ENCODE results near the gene SIK3. TPM values are rescaled to one million over a fixed set of nuclear protein-coding genes. Genes with fewer than 3 reads are reported as not detected.

Gene SIK3
- total and polyA plus RNA-seq, 2 experiments from 2014 or later = 29.1 to 58.5 TPM

DNA sequence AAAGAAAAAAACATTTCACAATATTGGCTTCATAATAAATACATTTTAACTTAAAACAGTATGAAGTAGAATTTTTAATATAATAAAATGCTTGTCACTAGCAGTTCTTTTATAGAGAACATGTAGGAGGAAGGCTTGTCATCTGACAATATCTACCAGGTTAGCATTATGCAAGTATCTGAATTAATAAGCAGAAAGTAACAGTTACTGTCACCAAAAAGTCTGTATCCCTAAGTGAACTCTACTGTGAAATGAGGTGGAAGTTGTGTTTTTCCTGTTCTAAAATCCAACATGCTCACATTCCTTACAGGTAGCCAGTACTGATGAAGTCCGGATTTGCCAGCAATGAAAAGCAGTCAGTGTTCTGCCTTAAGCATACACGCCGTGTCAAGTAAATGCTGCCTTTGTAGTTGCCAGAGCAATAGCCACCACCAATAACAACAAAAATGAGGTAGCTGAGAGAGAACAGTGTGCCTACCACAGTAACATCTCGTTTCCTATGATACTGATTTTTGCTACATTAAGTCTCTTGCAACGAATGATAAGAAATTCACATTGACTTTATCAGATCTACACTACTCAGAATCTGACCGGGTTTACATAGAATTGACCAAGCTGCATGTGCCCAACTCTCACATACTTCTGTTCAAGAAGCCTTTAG is 95.5 kb downstream of the SIK3 start:
- Histone ChIP-seq H3K27ac (peak overlapping the region; percentile 15), H3K27me3 (no peaks in the 10 kb centered on the region), H3K4me3 (no peak overlapping the region), H3K4me1 (ENCODE audit: low read depth) (peaks cover 8% of the 10 kb centered on the region), H3K9me3 (ENCODE audit: low read depth) (no peaks in the 10 kb centered on the region), H3K36me3 (no peaks in the 10 kb centered on the region)
- TF ChIP-seq, protein P1, sequence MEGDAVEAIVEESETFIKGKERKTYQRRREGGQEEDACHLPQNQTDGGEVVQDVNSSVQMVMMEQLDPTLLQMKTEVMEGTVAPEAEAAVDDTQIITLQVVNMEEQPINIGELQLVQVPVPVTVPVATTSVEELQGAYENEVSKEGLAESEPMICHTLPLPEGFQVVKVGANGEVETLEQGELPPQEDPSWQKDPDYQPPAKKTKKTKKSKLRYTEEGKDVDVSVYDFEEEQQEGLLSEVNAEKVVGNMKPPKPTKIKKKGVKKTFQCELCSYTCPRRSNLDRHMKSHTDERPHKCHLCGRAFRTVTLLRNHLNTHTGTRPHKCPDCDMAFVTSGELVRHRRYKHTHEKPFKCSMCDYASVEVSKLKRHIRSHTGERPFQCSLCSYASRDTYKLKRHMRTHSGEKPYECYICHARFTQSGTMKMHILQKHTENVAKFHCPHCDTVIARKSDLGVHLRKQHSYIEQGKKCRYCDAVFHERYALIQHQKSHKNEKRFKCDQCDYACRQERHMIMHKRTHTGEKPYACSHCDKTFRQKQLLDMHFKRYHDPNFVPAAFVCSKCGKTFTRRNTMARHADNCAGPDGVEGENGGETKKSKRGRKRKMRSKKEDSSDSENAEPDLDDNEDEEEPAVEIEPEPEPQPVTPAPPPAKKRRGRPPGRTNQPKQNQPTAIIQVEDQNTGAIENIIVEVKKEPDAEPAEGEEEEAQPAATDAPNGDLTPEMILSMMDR (IDR thresholded peaks at IDR 0.05; ENCODE audit: low read depth, low read length) = no peak
- DNase-seq (ENCODE audit: low read depth in 1 of 2, low spot score in 1 of 2) = no peak

GRCh38 chr11:117000014-117000737 is 98.1 kb downstream of the SIK3 start:
- H3K27ac ChIP-seq = no peak overlapping the region

GRCh38 chr11:116997071-116997470 is 101.2 kb downstream of the SIK3 start:
- Histone ChIP-seq H3K27me3 (no peaks in the 10 kb centered on the region), H3K4me1 (ENCODE audit: low read depth) (peaks cover 14% of the 10 kb centered on the region), H3K36me3 (no peaks in the 10 kb centered on the region), H3K9me3 (ENCODE audit: low read depth) (no peaks in the 10 kb centered on the region), H3K27ac (no peak overlapping the region), H3K4me3 (no peak overlapping the region)
- DNase-seq (ENCODE audit: low read depth in 1 of 2, low spot score in 1 of 2) = no peak
- TF ChIP-seq, protein P1 (IDR thresholded peaks at IDR 0.05; ENCODE audit: low read depth, low read length) = no peak

More at GRCh38 chr11:117000014-117000737, 98.1 kb downstream of the SIK3 start:
- no peak for DNase-seq (ENCODE audit: low read depth in 1 of 2, low spot score in 1 of 2)
- TF ChIP-seq, protein P1 (IDR thresholded peaks at IDR 0.05; ENCODE audit: low read depth, low read length) = no peak
- H3K4me1 ChIP-seq (ENCODE audit: low read depth) = peaks cover 8% of the 10 kb centered on the region
- no peaks in the 10 kb centered on the region for H3K36me3 ChIP-seq
- H3K27me3 ChIP-seq = no peaks in the 10 kb centered on the region
- H3K9me3 ChIP-seq (ENCODE audit: low read depth) = no peaks in the 10 kb centered on the region
- H3K4me3 ChIP-seq = no peak overlapping the region

- Histone ChIP-seq H3K4me3 (no peak overlapping the region), H3K36me3 (no peaks in the 10 kb centered on the region), H3K27ac (peak overlapping the region; percentile 73), H3K9me3 (ENCODE audit: low read depth) (no peaks in the 10 kb centered on the region), H3K4me1 (ENCODE audit: low read depth) (peaks cover 20% of the 10 kb centered on the region), H3K27me3 (no peaks in the 10 kb centered on the region)
- TF ChIP-seq, protein P1 (IDR thresholded peaks at IDR 0.05; ENCODE audit: low read depth, low read length) = no peak
- DNase-seq (ENCODE audit: low read depth in 1 of 2, low spot score in 1 of 2) = no peak
These were observed 104.0 kb downstream of the SIK3 start for GRCh38 chr11:116994195-116994594.

DNA sequence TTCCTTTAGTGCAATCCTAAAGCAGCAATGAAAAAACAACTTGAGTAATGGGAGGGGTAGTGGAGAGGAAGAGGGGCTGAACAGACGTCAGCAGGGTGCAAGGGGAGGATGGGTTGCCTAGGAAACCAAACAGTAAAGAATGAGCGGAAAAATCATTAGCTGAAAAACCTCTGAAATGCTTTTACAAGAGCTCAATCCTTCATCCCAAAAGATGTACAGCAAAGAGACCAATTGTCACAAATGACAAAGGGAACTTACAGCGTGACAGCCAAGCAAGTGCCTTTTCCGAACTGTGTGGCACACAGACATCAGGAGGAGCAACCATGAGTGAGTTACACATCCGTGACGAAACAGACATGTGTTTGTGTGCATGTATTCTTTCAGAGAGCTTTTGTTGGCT is 104.6 kb downstream of the SIK3 start:
- H3K27ac ChIP-seq = peak overlapping the region; percentile 73
- peaks cover 20% of the 10 kb centered on the region for H3K4me1 ChIP-seq (ENCODE audit: low read depth)
- H3K36me3 ChIP-seq = no peaks in the 10 kb centered on the region
- peak in 1 of 2 donors; percentile 57 for DNase-seq (ENCODE audit: low read depth in 1 of 2, low spot score in 1 of 2)
- no peaks in the 10 kb centered on the region for H3K9me3 ChIP-seq (ENCODE audit: low read depth)
- no peak overlapping the region for H3K4me3 ChIP-seq
- TF ChIP-seq, protein P1 (IDR thresholded peaks at IDR 0.05; ENCODE audit: low read depth, low read length) = no peak
- no peaks in the 10 kb centered on the region for H3K27me3 ChIP-seq

Data from cardiac muscle cell (in vitro differentiated cells and primary cell).